RPMI7951 (cell line): ENCODE measurements around the gene ENOX1. TPM values are rescaled to one million over a fixed set of nuclear protein-coding genes. Genes with fewer than 3 reads are reported as not detected.

Source experiments
- DNase-seq: peaks from one replicate; pipeline ENCODE4 v3.0.0-alpha.2; 2012; ENCODE audit warnings: low read depth
- total RNA-seq: library from RNA; depleted of rRNA; stranded (reverse); fragments of >200 nt; shearing (Covaris generic); gene quantifications from 2 replicates; pipeline ENCODE4 v1.2.3, GENCODE V29; 2014

The ENOX1 gene
- total RNA-seq, 1 experiment from 2014 or later: 2.6 TPM

DNA sequence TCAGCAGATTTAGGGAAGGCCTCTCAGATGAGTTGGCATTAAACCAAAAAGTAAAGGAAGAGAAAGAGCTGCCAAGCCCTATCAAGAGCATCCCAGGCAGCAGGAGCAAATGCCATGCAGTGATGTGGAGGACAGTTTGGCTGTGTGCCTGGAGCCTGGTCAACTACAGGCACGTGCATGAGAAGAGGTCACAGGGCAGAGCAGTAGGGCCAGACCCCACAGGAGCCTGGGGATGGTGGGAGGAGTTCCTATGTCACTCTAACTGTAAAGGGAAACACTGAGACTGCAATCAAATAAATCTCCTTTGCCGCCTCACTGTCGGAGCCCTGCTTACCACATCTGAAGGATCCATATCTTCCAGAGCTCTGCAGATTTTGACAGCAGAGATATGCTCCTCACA lies 240.5 kb downstream of the ENOX1 start:
- peak; percentile 7 for DNase-seq

GRCh38 chr13:43545317-43545874 lies 241.4 kb downstream of the ENOX1 start:
- no peak for DNase-seq

GRCh38 chr13:43544631-43545030 lies 242.1 kb downstream of the ENOX1 start:
- DNase-seq: no peak

GRCh38 chr13:43544011-43544410 lies 242.8 kb downstream of the ENOX1 start:
- peak; percentile 26 for DNase-seq

- no peak for DNase-seq
These were observed 243.4 kb downstream of the ENOX1 start for GRCh38 chr13:43543331-43543730.

DNA sequence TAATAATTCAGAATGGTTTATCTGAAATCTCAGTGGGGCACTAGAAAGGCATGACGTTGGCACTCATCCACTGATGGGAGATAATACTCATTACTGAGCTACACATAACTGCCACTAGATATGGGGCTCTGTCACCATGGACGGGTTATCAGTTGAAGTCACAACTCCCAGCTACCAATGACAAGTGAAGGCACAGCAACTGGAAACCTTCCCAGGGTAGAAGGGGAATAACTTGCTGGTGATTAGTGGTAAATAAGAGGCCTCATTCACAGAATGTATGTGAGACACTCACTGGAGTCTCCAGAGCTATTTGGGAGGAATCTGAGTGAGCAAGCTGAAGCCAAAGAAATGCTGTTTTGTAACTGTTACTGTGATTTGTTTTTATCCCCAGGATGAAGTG lies 249.6 kb downstream of the ENOX1 start:
- no peak for DNase-seq

GRCh38 chr13:43529796-43530195 lies 257.0 kb downstream of the ENOX1 start:
- DNase-seq: no peak

GRCh38 chr13:43528992-43529391 lies 257.8 kb downstream of the ENOX1 start:
- peak; percentile 13 for DNase-seq

- DNase-seq: peak; percentile 74
These were observed 264.0 kb downstream of the ENOX1 start for GRCh38 chr13:43522788-43523187.

DNA sequence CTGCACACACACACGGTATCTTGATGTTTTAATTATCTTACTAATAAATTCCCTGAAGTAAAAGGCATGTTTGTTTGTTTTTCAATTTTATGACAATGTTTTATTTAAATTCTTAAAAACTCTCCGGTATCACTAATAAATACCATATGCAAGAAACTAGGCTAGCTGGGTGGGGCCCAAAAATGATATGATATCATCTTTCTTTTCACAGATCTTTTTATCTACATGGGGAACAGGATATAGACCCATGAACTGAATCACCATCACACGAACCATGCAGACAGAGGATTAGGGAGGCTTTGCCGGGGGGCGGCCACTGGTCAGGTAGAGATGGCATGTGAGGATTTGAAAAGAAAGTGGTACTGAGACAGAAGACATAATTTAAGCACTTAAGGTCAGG lies 266.4 kb downstream of the ENOX1 start:
- no peak for DNase-seq

DNA sequence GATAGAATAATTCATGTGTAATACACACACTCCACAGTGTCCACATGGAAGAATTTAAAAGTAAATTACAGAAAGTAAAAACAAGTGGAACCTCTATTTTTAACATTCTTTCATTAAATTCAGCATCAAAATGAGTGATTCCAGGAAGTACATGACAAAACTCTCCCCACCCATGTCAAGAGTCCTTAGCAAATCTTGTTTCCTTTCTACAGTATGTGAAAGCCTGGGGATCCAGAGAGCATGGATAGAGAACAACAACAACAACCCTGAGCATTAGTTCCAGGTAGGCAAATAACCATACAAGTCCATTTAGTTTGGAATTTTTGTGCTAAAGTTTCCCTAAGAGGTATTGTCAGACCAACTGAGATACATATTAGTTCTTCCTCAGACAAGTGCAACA lies 267.9 kb downstream of the ENOX1 start:
- no peak for DNase-seq

DNA sequence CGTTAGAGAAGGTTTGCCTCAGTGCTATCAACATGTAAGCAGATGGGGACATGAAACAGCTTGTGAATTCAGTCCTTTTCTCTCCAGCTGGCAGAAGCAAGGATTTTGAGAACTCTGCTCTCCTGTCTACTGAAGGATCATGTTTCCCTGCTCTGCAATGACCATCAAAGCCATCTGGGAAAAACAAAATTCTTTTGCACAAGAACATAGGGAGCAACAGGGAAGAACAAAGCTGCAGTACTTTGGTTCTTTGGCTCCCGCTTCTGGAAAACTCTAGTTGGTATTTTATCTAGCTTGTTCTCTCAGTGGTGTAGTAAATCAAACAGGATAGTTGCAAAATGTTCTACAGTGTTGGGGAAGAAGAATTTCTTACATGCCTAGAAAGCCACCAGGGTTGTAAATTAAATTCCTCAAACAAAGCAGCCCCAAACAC lies 270.4 kb downstream of the ENOX1 start:
- DNase-seq: peak; percentile 2

DNA sequence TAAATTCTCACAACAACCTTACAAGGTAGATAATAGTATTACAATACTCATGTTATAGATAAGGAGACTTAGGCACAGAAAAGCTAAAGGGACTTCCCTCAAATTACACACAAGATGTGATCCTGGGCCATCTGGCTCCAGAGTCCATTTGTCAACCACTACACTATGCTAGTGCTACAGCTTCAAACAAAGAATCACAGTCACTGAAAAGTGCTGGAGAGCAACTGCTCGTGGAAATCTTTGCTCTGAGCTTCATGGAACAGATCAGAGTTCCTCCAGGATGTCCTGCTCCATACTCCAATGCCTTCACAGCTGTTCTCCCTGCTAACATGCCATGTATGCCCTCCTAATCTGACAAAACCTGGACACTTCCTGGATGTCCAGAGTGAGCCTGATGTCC lies 271.2 kb downstream of the ENOX1 start:
- DNase-seq: no peak

DNA sequence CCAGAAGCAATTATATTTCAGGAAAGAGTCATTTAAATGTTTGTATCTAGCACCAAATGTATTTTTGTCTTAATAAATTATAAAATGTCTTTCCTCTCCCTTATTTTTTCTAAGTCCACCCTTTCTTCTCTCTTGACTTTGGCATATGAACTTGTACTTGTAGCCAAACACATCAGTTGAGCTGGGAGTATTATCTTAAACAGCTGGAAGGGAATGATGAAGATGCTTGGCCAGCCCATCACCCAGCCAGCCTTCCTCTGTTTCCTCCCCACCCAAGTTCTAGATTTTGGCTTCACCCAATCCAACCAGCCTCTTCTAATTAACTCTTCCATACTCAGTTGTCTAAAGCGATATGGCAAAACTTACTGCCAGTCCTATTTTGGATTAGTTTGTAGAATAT lies 272.5 kb downstream of the ENOX1 start:
- no peak for DNase-seq

GRCh38 chr13:43512221-43512620 lies 274.6 kb downstream of the ENOX1 start:
- DNase-seq: no peak

DNA sequence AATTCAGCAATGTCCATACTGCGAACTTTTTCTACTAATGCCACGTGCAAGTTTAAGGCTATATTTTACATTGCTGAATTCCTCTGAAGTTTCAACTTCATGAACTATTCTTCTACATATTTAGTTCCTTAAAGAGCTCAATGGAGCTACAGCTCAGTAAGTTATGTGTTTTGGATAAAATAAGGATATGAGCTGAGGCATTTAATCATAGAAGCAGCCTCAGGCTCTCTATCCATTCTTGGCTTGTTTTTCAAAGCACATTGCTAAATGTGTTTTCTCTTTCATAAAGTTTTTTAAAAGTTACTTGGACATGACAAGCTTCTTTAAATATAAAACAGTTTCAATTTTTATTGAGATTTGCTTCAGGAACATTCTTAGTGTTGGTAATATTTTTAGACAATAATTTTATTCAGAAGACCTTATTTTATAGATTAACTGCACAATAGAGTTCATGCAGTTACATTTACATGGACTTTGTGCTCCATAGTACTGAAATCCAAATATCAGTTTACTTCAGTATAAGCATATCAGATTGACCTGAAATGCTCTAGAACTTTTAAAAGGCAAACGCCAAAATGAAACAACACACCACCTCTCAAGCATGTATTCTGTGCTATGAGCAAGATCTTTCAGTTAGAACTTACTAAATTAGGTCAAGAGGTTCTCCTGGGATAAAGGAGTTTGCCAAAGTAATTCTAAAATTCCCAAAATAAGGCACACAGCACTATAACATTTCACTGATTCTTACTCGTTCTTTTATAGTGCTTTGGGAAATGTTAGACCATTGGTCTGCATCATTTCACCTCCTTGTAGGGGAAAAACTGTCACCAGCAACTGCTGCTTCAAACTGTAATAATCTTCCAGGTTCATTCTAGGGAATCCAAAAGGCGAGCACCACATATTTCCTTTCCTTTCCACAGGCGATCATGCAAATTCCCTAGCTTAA lies 275.5 kb downstream of the ENOX1 start:
- DNase-seq: no peak

- DNase-seq: no peak
These were observed 291.0 kb downstream of the ENOX1 start for GRCh38 chr13:43495732-43496131.

- DNase-seq: no peak
These were observed 292.6 kb downstream of the ENOX1 start for GRCh38 chr13:43494206-43494605.

DNA sequence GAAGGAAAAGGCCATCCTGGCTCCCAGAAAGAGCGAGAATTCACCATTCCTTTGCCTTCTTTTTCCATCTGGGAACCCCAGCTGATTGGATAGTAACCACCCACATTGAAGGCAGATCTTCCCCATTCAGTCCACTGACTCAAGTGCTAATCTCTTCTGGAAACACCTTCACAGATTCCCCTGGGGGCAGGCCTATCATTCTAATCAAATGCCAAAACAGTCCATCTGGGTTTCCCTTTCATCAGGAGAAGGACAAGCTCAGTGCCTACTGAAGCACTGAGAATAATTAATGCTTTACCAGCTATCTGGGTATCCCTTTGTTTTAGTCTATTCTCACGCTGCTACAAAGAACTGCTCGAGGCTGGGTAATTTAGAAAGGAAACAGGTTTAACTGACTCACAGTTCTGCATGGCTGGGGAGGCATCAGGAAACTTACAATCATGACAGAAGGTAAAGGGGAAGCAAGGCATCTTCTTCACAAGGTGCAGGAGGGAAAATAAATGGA lies 293.2 kb downstream of the ENOX1 start:
- DNase-seq: no peak

DNA sequence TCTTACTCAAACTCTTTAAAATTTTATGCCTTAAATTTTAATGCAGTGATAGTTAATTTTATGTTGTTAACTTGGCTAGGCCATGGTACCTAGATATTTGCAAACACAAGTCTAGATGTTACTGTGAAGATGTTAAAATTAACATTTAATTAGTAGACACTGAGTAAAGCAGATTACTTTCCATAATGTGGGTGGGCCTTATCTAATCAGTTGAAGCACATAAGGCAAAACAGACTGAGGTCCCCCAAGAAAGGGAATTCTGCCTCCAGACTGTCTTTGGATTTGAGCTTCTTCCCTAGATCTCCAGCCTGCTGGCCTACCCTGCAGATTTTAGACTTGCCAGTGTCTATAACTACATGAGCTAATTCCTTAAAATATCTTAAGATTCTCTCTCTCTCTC lies 294.0 kb downstream of the ENOX1 start:
- DNase-seq: no peak

- DNase-seq: no peak
These were observed 294.5 kb downstream of the ENOX1 start for GRCh38 chr13:43492311-43492710.

DNA sequence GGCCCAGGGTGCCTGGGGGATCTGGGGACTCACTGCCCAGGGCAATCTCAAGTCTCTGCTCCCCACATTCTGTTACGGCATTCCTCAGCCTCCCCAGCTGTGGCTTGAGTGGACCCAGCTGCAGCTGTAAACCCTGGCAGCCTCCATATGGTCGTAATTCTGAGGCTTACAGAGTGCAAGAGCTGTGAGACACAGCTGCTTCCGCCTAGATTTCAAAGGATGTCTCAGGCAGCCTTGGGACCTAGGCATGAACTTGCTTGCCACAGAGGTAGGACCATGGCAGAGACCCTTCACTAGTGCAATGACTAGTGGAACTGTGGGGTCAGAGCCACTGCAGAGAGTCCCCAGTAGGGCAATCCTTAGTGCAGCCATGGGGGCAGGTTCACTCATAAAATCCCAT lies 297.5 kb downstream of the ENOX1 start:
- DNase-seq: no peak

GRCh38 chr13:43487885-43488284 lies 298.9 kb downstream of the ENOX1 start:
- DNase-seq: no peak
